K562 (cell line): ENCODE data around the gene AMFR. TPM values are rescaled to one million over a fixed set of nuclear protein-coding genes. Genes with fewer than 3 reads are reported as not detected.

ENCODE experiments used
- ATAC-seq: fragments of 200-7000 bp; cut with Tn5 transposase; 3 replicates; pipeline ENCODE4 v1.9.1; 2020; ENCODE audit warnings: moderate library complexity
- BruUV-seq: library from RNA; stranded (reverse); fragments of 400-500 nt; replicated peaks from 2 replicates; lab custom pipeline; 2021; lab: Mats Ljungman, UMichigan
- CTCF ChIA-PET: fragments of 300-600 bp; formaldehyde crosslinking; extraction: SDS; loops from one replicate; lab custom pipeline; 2021; ENCODE audit warnings: low intra/inter-chr PET ratio; lab: Yijun Ruan, JAX
- POLR2A ChIA-PET: fragments of 300-600, 350-650 bp; sonication (Branson Sonifier 250); formaldehyde crosslinking; extraction: SDS; loops from one replicate; lab custom pipeline; 2021; ENCODE audit warnings: antibody characterized with exemption, inconsistent platforms; lab: Yijun Ruan, JAX
- DNase-seq, 4 experiments: peaks; one replicate each; pipeline versions ENCODE4 v3.0.0 to v3.0.0-alpha.2; 2011 to 2018; ENCODE audit warnings: low spot score in 3 of 4, mixed read lengths in 3 of 4; ENCODE audit errors: extremely low read depth in 1 of 4
- FAIRE-seq: peaks from 2 replicates; lab custom pipeline; 2011; peaks lifted over from hg19 to GRCh38; lab: Jason Lieb, UNC
- H2AFZ ChIP-seq: 2 replicates; pipeline ENCODE4 v1.6.0; 2011; ENCODE audit warnings: low read depth, low read length, control low read depth, inconsistent platforms
- H3K27ac ChIP-seq: fragments of 200-600 bp; 3 replicates; pipeline ENCODE4 v1.8.0; 2011; ENCODE audit warnings: low read depth, mild to moderate bottlenecking, control low read depth, inconsistent platforms, low read length, moderate library complexity, mixed read lengths; ENCODE audit errors: extremely low read depth
- H3K27me3 ChIP-seq, 2 experiments: fragments of 300-600 bp in 1 of 2; 2 replicates in 1 of 2; 3 replicates in 1 of 2; pipeline versions ENCODE4 v1.6.0 to v1.8.0; 2011; ENCODE audit warnings: inconsistent platforms in 2 of 2, low read length in 2 of 2, mild to moderate bottlenecking in 1 of 2, mixed read lengths in 1 of 2, moderate library complexity in 1 of 2; ENCODE audit not compliant: control insufficient read depth in 2 of 2, insufficient read depth in 2 of 2
- H3K36me3 ChIP-seq: fragments of 300-600 bp; 3 replicates; pipeline ENCODE4 v1.8.0; 2011; ENCODE audit warnings: mild to moderate bottlenecking, low read length, inconsistent platforms; ENCODE audit not compliant: control insufficient read depth, insufficient read depth
- H3K4me1 ChIP-seq, 2 experiments: fragments of 200-600 bp in 1 of 2; replicated peaks in 1 of 2; 2 replicates in 1 of 2; 3 replicates in 1 of 2; pipeline versions ENCODE4 v1.5.1 to v1.8.0; 2011; ENCODE audit warnings: inconsistent platforms in 2 of 2, low read length in 2 of 2, mild to moderate bottlenecking in 1 of 2, mixed read lengths in 1 of 2, moderate library complexity in 1 of 2; ENCODE audit not compliant: control insufficient read depth in 2 of 2, insufficient read depth in 2 of 2
- H3K4me2 ChIP-seq: 2 replicates; pipeline ENCODE4 v1.6.1; 2011; ENCODE audit warnings: low read length, control low read depth, inconsistent platforms, mixed read lengths; ENCODE audit not compliant: insufficient read depth
- H3K4me3 ChIP-seq: fragments of 200-600 bp; sonication (generic), shearing (Covaris generic); 2 replicates; pipeline ENCODE4 v1.5.1; 2016; ENCODE audit warnings: control low read depth, inconsistent platforms
- H3K79me2 ChIP-seq: fragments of 200-600 bp; 3 replicates; pipeline ENCODE4 v1.8.0; 2011; ENCODE audit warnings: low read length, inconsistent platforms; ENCODE audit not compliant: control insufficient read depth, insufficient read depth
- H3K9ac ChIP-seq, 2 experiments: 2 replicates each; pipeline versions ENCODE4 v1.6.0 to v1.6.1; 2011; ENCODE audit warnings: low read depth in 2 of 2, low read length in 2 of 2, control low read depth in 1 of 2, inconsistent platforms in 1 of 2, mild to moderate bottlenecking in 1 of 2, mixed read lengths in 1 of 2; ENCODE audit not compliant: insufficient read depth in 1 of 2
- H3K9me1 ChIP-seq: one replicate; pipeline ENCODE4 v1.6.0; 2011; ENCODE audit warnings: inconsistent platforms, mild to moderate bottlenecking, low read length, moderate library complexity; ENCODE audit not compliant: control insufficient read depth, insufficient read depth
- H3K9me3 ChIP-seq: replicated peaks from 2 replicates; pipeline ENCODE4 v1.5.1; 2011; ENCODE audit warnings: low read depth, low read length, inconsistent platforms; ENCODE audit not compliant: control insufficient read depth, insufficient read depth
- H4K20me1 ChIP-seq: replicated peaks from 2 replicates; pipeline ENCODE4 v1.6.1; 2011; ENCODE audit warnings: low read length, inconsistent platforms, mixed read lengths; ENCODE audit not compliant: control insufficient read depth, insufficient read depth
- BDP1 ChIP-seq: IDR thresholded peaks from 3 replicates; pipeline ENCODE4 v1.6.1; 2011; ENCODE audit not compliant: insufficient read length, insufficient read depth
- IRF2 ChIP-seq: sonication (generic); formaldehyde crosslinking; IDR thresholded peaks from 2 replicates; pipeline ENCODE4 v1.8.1; 2022; ENCODE audit warnings: mild to moderate bottlenecking, missing genetic modification reagents
- MCM2 ChIP-seq: fragments of 450-650 bp; IDR thresholded peaks from 2 replicates; pipeline ENCODE4 v1.6.1; 2017; ENCODE audit warnings: low read depth, mild to moderate bottlenecking
- MXI1 ChIP-seq: IDR thresholded peaks from 2 replicates; pipeline ENCODE4 v1.6.1; 2011; ENCODE audit warnings: low read depth, mild to moderate bottlenecking, improper control_type of control experiment, low read length
- SAFB2 ChIP-seq: fragments of 200-400 bp; formaldehyde crosslinking; IDR thresholded peaks from 2 replicates; pipeline ENCODE4 v1.6.1; 2018; ENCODE audit warnings: borderline replicate concordance, low read length, low read depth, moderate library complexity; ENCODE audit not compliant: severe bottlenecking
- ZC3H8 ChIP-seq: fragments of 450-650 bp; IDR thresholded peaks from 2 replicates; pipeline ENCODE4 v1.6.1; 2017
- ZNF197 ChIP-seq: fragments of 200-800 bp; sonication (Bioruptor generic); IDR thresholded peaks from 2 replicates; pipeline ENCODE4 v1.6.1; 2016; ENCODE audit warnings: low read depth, missing genetic modification characterization, missing compliant biosample characterization
- ZNF444 ChIP-seq: fragments of 250-450 bp; sonication (Bioruptor Pico); IDR thresholded peaks from 2 replicates; pipeline ENCODE4 v1.4.0; 2020; ENCODE audit warnings: mild to moderate bottlenecking, moderate library complexity
- ZNF780A ChIP-seq: fragments of 250-450 bp; sonication (Bioruptor Pico); IDR thresholded peaks from 2 replicates; pipeline ENCODE4 v1.5.0; 2021; ENCODE audit warnings: mild to moderate bottlenecking
- WGBS: fragments of 100-300 bp; shearing (Covaris generic); methylation state at CpG from one replicate; pipeline ENCODE4 v1.1.6; 2016; ENCODE audit warnings: low coverage, mixed read lengths; ENCODE audit not compliant: insufficient coverage; ENCODE audit errors: missing lambda C conversion rate; 5-methylcytosine and 5-hydroxymethylcytosine counted together
- in situ Hi-C: fragments of 300-500 bp; cut with MboI; formaldehyde crosslinking; loops from 4 replicates; pipeline ENCODE4 v1.15.0; 2018; ENCODE audit warnings: inconsistent platforms, mixed read lengths
- intact Hi-C: fragments of 100-400 bp; cut with micrococcal nuclease; formaldehyde crosslinking; loops from 2 replicates; pipeline ENCODE4 v1.14.2; 2022
- polyA plus RNA-seq, 8 experiments: library from polyadenylated mRNA; depleted of rRNA in 4 of 8; stranded (reverse) in 5 of 8; unstranded in 3 of 8; fragments of >200 nt; fragmentation: Nextera tagmentation in 2 of 8; fragmentation: Illumina TruSeq in 1 of 8; extraction: Ambion mirVana in 2 of 8; extraction: Trizol in 1 of 8; gene quantifications; 2 replicates each; pipeline versions ENCODE4 v1.2.1 to v1.2.3, GENCODE V29; 2011 to 2014; ENCODE audit warnings: inconsistent platforms in 1 of 8, missing spikeins in 1 of 8
- total RNA-seq, 7 experiments: library from RNA; depleted of rRNA in 6 of 7; stranded (reverse); fragments of >200 nt in 6 of 7; fragmentation: Illumina TruSeq in 2 of 7; extraction: Trizol in 2 of 7; gene quantifications; 2 replicates each; pipeline versions ENCODE4 v1.2.1 to v1.2.3, GENCODE V29; 2011 to 2021; ENCODE audit warnings: low replicate concordance in 1 of 7
- TF ChIP-seq, protein P1 (sequence below): sonication (generic); formaldehyde crosslinking; IDR thresholded peaks from 2 replicates; pipeline ENCODE4 v1.8.0; 2022; ENCODE audit warnings: mild to moderate bottlenecking, missing genetic modification reagents
- TF ChIP-seq, protein P2 (sequence below): fragments of 250-450 bp; sonication (Bioruptor Pico); IDR thresholded peaks from 2 replicates; pipeline ENCODE4 v1.8.0; 2021; ENCODE audit warnings: borderline replicate concordance, mild to moderate bottlenecking, moderate library complexity; ENCODE audit not compliant: poor library complexity, severe bottlenecking

Gene AMFR
- total and polyA plus RNA-seq, 9 of the 15 experiments (the other 6 are each of a cell fraction or from before 2014, with no cell fraction given), result 15.6 to 113 (median 58.4) TPM

DNA sequence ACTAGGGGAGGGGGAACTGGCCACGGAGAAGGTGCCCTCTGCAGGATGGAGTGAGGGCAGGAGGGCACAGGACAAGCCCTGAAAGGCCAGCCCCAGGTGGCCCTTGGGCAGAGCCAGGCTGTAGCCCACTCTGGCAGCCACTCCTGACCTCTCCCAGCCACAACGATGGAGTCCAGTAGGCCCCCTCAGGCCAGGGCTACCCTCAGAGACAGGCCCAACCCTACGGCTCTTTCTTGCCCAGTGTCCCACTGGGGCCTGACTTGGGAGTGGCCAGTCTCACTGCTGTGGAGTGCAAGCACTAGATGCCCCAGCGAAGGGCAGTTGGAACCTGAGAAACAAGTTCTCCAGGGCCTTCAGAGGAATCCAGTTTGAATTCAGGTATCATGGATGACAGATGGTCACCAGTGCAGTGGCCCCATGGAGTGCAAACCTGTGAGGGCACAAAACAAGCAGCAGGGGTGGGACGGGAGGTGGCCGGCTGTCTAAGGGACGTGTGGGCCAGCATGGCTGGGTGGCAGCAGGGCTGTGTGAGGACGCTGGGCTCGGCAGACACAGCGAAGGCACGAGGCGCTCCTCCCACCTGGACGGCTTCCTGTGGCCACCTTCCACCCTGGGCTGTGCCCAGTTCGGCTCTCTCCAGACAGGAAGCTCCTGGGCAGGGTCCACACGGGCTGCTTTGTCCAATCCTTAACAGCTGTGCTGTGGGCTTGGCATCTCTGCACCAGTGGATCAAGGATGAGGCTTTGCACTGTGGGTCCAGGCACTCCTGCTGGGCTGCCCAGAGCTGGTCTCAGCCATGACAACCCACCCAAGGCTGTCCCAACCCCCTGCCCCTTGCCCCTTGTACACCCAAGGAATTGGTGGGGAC is 72.1 kb downstream of the AMFR start:
- TF ChIP-seq SAFB2 (no peak), MCM2 (no peak), BDP1 (no peak), ZNF780A (no peak), ZC3H8 (no peak), MXI1 (no peak), ZNF197 (no peak), IRF2 (no peak), ZNF444 (no peak)
- TF ChIP-seq, protein P1, sequence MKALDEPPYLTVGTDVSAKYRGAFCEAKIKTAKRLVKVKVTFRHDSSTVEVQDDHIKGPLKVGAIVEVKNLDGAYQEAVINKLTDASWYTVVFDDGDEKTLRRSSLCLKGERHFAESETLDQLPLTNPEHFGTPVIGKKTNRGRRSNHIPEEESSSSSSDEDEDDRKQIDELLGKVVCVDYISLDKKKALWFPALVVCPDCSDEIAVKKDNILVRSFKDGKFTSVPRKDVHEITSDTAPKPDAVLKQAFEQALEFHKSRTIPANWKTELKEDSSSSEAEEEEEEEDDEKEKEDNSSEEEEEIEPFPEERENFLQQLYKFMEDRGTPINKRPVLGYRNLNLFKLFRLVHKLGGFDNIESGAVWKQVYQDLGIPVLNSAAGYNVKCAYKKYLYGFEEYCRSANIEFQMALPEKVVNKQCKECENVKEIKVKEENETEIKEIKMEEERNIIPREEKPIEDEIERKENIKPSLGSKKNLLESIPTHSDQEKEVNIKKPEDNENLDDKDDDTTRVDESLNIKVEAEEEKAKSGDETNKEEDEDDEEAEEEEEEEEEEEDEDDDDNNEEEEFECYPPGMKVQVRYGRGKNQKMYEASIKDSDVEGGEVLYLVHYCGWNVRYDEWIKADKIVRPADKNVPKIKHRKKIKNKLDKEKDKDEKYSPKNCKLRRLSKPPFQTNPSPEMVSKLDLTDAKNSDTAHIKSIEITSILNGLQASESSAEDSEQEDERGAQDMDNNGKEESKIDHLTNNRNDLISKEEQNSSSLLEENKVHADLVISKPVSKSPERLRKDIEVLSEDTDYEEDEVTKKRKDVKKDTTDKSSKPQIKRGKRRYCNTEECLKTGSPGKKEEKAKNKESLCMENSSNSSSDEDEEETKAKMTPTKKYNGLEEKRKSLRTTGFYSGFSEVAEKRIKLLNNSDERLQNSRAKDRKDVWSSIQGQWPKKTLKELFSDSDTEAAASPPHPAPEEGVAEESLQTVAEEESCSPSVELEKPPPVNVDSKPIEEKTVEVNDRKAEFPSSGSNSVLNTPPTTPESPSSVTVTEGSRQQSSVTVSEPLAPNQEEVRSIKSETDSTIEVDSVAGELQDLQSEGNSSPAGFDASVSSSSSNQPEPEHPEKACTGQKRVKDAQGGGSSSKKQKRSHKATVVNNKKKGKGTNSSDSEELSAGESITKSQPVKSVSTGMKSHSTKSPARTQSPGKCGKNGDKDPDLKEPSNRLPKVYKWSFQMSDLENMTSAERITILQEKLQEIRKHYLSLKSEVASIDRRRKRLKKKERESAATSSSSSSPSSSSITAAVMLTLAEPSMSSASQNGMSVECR, result no peak
- TF ChIP-seq, protein P2, sequence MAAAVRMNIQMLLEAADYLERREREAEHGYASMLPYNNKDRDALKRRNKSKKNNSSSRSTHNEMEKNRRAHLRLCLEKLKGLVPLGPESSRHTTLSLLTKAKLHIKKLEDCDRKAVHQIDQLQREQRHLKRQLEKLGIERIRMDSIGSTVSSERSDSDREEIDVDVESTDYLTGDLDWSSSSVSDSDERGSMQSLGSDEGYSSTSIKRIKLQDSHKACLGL, result no peak
- TF ChIP-seq, all 486 proteins: peak for 0
- H3K79me2 ChIP-seq, result no peaks in the 10 kb centered on the region
- H3K9me1 ChIP-seq, result no peaks in the 10 kb centered on the region
- H3K4me1 ChIP-seq, result peaks cover 11 to 34% of the 10 kb centered on the region in 2 experiments
- H3K4me3 ChIP-seq, result no peak overlapping the region
- H3K9me3 ChIP-seq, result no peaks in the 10 kb centered on the region
- ATAC-seq (no peak), DNase-seq (no peak), FAIRE-seq (no peak)
- intact Hi-C loops (loop anchor here (10.0 kb wide), 1 partner anchor 162 kb away; no protein-coding TSS in a partner anchor), in situ Hi-C loops (no loop called here)
- H2AFZ ChIP-seq, result no peak overlapping the region
- 16% methylated on average over 12 of the region's 15 CpGs for WGBS
- peaks cover 17 to 44% of the 10 kb centered on the region in 2 experiments; a peak in 4 of 5 replicates for H3K27me3 ChIP-seq
- no peak overlapping the region for H3K9ac ChIP-seq
- H3K27ac ChIP-seq, result no peak overlapping the region
- BruUV-seq, result no TSS peak
- no peaks in the 10 kb centered on the region for H3K36me3 ChIP-seq
- CTCF ChIA-PET, result no interaction called here
- peaks cover 19% of the 10 kb centered on the region for H4K20me1 ChIP-seq
- POLR2A ChIA-PET, result no interaction called here
- no peak overlapping the region for H3K4me2 ChIP-seq
